HL-60 (cell line): ENCODE measurements around the gene RAP1A.

Experiments used
- TF ChIP-seq, protein P1 (sequence below): IDR thresholded peaks from 2 replicates; pipeline ENCODE4 v1.6.1; 2012; ENCODE audit warnings: low read depth; ENCODE audit not compliant: insufficient replicate concordance
- TF ChIP-seq, protein P2 (sequence below): IDR thresholded peaks from one replicate; pipeline ENCODE4 v1.5.1; 2011; ENCODE audit warnings: low read length, control low read depth, inconsistent platforms; ENCODE audit not compliant: insufficient read depth

DNA sequence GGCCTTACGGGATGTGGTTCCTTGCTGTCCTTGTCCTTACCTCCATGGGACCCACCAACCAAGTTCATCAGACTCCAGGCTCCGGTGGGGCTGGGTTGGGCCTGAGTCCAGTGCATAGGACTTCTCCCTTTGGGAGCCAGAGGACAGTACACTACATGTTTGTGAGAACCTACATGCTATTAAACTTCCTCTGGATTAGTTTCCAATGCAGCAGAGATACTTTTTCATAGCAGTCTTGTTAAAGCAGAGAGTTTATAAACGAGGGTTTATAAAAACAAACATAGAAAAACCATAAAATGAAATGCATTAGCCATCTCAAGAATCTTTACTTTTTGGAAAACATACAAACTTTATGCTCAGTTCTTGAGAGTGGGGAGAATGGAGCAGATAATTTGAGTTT lies 86.3 kb downstream of the RAP1A start:
- TF ChIP-seq, protein P1, sequence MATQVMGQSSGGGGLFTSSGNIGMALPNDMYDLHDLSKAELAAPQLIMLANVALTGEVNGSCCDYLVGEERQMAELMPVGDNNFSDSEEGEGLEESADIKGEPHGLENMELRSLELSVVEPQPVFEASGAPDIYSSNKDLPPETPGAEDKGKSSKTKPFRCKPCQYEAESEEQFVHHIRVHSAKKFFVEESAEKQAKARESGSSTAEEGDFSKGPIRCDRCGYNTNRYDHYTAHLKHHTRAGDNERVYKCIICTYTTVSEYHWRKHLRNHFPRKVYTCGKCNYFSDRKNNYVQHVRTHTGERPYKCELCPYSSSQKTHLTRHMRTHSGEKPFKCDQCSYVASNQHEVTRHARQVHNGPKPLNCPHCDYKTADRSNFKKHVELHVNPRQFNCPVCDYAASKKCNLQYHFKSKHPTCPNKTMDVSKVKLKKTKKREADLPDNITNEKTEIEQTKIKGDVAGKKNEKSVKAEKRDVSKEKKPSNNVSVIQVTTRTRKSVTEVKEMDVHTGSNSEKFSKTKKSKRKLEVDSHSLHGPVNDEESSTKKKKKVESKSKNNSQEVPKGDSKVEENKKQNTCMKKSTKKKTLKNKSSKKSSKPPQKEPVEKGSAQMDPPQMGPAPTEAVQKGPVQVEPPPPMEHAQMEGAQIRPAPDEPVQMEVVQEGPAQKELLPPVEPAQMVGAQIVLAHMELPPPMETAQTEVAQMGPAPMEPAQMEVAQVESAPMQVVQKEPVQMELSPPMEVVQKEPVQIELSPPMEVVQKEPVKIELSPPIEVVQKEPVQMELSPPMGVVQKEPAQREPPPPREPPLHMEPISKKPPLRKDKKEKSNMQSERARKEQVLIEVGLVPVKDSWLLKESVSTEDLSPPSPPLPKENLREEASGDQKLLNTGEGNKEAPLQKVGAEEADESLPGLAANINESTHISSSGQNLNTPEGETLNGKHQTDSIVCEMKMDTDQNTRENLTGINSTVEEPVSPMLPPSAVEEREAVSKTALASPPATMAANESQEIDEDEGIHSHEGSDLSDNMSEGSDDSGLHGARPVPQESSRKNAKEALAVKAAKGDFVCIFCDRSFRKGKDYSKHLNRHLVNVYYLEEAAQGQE, result no peak
- TF ChIP-seq, protein P2, sequence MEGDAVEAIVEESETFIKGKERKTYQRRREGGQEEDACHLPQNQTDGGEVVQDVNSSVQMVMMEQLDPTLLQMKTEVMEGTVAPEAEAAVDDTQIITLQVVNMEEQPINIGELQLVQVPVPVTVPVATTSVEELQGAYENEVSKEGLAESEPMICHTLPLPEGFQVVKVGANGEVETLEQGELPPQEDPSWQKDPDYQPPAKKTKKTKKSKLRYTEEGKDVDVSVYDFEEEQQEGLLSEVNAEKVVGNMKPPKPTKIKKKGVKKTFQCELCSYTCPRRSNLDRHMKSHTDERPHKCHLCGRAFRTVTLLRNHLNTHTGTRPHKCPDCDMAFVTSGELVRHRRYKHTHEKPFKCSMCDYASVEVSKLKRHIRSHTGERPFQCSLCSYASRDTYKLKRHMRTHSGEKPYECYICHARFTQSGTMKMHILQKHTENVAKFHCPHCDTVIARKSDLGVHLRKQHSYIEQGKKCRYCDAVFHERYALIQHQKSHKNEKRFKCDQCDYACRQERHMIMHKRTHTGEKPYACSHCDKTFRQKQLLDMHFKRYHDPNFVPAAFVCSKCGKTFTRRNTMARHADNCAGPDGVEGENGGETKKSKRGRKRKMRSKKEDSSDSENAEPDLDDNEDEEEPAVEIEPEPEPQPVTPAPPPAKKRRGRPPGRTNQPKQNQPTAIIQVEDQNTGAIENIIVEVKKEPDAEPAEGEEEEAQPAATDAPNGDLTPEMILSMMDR, result no peak
